Activated CD8-positive, alpha-beta memory T cell treated with anti-CD3 and anti-CD28 coated beads for 4 hours (primary cell): ENCODE results near the gene KRT73.

ENCODE experiments used
- DNase-seq, 2 donors: peaks; one replicate each; pipeline ENCODE4 v3.0.0-alpha.2; 2020; ENCODE audit warnings: low read depth in 2 of 2

KRT73 gene

GRCh38 chr12:52645982-52646381, 27.6 kb upstream of the KRT73 start:
- DNase-seq: no peak

- peak in 1 of 2 donors; percentile 25 for DNase-seq
These were observed 26.9 kb upstream of the KRT73 start for GRCh38 chr12:52645120-52645761.

- DNase-seq: no peak
These were observed 25.7 kb upstream of the KRT73 start for GRCh38 chr12:52644078-52644415.

GRCh38 chr12:52643233-52644077, 25.1 kb upstream of the KRT73 start:
- no peak for DNase-seq

- DNase-seq: no peak
These were observed 23.1 kb upstream of the KRT73 start for GRCh38 chr12:52641468-52641867.

- no peak for DNase-seq
These were observed 18.9 kb upstream of the KRT73 start for GRCh38 chr12:52637299-52637698.

- DNase-seq: no peak
These were observed 18.4 kb upstream of the KRT73 start for GRCh38 chr12:52636592-52637258.

- no peak for DNase-seq
These were observed 17.8 kb upstream of the KRT73 start for GRCh38 chr12:52636189-52636588.

- no peak for DNase-seq
These were observed 16.1 kb upstream of the KRT73 start for GRCh38 chr12:52634266-52635056.

GRCh38 chr12:52633383-52633782, 15.0 kb upstream of the KRT73 start:
- no peak for DNase-seq

- DNase-seq: no peak
These were observed 14.3 kb upstream of the KRT73 start for GRCh38 chr12:52632656-52633055.

GRCh38 chr12:52631676-52632459, 13.5 kb upstream of the KRT73 start:
- DNase-seq: no peak

- no peak for DNase-seq
These were observed 12.9 kb upstream of the KRT73 start for GRCh38 chr12:52631264-52631663.

- no peak for DNase-seq
These were observed 12.3 kb upstream of the KRT73 start for GRCh38 chr12:52630599-52631200.

- no peak for DNase-seq
These were observed 11.7 kb upstream of the KRT73 start for GRCh38 chr12:52630008-52630500.

- DNase-seq: no peak
These were observed 11.1 kb upstream of the KRT73 start for GRCh38 chr12:52629281-52630007.

GRCh38 chr12:52628841-52629240, 10.5 kb upstream of the KRT73 start:
- no peak for DNase-seq

- DNase-seq: no peak
These were observed 9.8 kb upstream of the KRT73 start for GRCh38 chr12:52628111-52628507.

GRCh38 chr12:52627395-52628110, 9.2 kb upstream of the KRT73 start:
- DNase-seq: no peak
